GM12874 (cell line): ENCODE results near the gene TRABD.
A peak's percentile ranks its signal among the peaks of the same experiment; 100 is the strongest.

Experiments
- CTCF ChIP-seq: IDR thresholded peaks from 2 replicates; pipeline ENCODE4 v1.5.1; 2011; ENCODE audit warnings: low read depth, mild to moderate bottlenecking, control low read depth, low read length, moderate library complexity; ENCODE audit not compliant: insufficient read depth

The TRABD gene

DNA sequence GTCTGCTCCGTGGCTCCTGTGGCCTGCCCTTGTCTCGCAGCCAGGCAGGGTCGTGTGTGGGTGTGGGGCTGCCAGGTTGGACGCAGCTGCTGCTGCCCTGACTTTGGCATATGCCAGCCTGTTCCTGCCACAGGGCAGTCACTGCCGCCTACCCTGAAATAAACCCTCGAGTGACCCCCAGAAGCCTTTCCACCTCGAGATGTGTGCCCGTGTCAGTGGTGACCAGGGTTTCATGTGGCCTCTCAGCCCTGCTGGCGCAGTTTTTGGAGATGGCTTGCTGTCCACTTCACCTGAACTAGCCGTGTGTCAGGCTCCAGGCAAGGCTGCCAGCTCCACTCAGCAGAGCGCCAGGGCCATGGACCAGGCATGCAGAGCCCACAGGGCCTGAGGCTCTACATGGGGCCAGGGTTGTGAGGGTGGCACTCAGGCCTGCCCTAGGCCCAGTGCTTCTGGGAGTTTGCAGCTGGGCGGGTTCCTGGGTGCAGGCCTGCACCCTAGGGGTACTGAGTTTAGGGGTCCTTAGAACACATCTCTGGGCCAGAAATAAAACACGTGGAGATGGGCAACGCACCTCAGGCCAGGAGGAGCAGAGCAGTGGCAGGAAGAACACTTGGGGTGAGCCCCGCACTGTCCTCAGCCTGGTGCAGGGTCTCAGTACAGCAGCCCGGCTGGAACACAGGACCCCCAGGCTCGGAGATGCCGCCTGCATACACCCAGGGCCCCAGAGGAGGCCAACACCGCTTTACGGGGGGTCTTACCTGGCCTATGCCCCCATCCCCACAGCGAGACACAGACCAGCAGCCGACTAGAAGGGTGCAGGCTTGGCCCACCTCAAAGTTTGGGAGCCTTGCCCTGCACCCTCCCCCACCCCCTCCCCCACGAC lies 24.0 kb upstream of the TRABD start:
- no peak for TF ChIP-seq CTCF

DNA sequence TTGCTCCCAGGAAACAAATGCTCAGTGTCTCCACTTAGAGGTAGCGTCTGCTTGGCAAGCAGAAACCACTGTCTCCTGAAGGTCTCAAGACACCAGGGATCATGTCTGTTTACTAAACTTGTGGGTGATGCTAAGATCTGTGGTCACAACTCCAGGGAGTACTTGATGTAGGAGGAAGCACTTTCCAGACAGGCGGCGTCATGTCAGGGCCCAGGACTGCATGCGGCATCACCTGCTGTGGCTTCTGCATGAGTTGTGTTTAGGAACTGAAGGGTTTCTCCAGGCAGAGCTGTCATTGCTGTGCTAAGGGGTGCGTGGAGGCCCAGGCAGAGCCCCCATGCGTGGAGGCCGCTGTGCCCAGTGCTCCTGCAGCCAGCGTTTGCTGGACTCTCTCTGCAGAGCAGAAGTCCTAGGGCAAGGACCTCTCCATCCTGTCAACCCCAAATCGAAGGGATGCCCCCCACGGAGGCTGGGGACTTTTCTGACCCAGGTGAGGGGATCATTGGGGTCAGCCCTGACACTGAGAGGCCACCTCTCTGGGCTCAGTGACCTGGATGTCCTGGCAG lies 23.2 kb upstream of the TRABD start:
- no peak for TF ChIP-seq CTCF

GRCh38 chr22:50165436-50166123 lies 20.1 kb upstream of the TRABD start:
- TF ChIP-seq CTCF = no peak

DNA sequence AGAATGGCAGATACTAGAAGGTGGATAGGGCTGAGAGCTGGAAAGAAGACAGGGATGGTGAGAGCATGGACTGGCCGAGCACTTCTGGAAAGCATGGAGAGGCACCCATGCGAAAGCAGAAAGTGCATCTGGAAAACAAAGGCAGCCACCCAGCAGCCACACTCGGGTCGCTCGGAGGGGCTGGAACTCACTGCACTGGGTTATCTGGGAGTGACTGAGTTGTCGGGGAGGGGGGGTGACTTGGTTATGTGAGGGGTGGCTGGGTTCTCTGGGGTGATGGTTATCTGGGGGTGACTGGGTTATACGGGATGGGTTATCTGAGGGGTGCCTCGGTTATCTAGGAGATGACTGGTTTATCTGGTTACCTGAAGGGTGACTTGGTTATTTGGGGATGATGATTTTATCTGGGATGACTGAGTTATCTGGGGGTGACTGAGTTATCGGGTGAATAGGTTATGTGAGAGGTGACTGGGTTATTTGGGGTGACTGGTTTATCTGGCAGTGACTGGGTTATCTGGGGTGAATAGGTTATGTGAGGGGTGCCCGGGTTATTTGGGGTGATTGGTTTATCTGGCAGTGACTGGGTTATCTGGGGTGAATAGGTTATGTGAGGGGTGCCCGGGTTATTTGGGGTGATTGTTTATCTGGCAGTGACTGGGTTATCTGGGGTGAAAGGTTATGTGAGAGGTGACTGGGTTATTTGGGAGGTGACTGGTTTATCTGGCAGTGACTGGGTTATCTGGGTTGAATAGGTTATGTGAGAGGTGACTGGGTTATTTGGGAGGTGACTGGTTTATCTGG lies 17.8 kb upstream of the TRABD start:
- TF ChIP-seq CTCF = no peak

- no peak for TF ChIP-seq CTCF
Observed at GRCh38 chr22:50169181-50169759, 16.4 kb upstream of the TRABD start.

GRCh38 chr22:50169774-50170341 lies 15.9 kb upstream of the TRABD start:
- TF ChIP-seq CTCF = 0 out of 2 replicates have a peak, but pooled peaks have one; percentile 1
